Endothelial cell of umbilical vein (primary cell): ENCODE results near the gene ZBTB21. TPM values are rescaled to one million over a fixed set of nuclear protein-coding genes. Genes with fewer than 3 reads are reported as not detected.

Experiments used
- BruUV-seq: library from RNA; stranded (reverse); fragments of 400-500 nt; replicated peaks from 2 replicates; lab custom pipeline; 2021; lab: Mats Ljungman, UMichigan
- CTCF ChIA-PET: fragments of 300-600, 350-600 bp; sonication (Branson Sonifier 250); formaldehyde crosslinking; loops from one replicate; lab custom pipeline; 2021; ENCODE audit warnings: antibody characterized with exemption, inconsistent platforms; lab: Charles Lee
- POLR2A ChIA-PET: fragments of 300-600, 350-600 bp; sonication (Branson Sonifier 250); formaldehyde crosslinking; loops from one replicate; lab custom pipeline; 2021; ENCODE audit warnings: antibody characterized with exemption, inconsistent platforms; lab: Charles Lee
- DNase-seq: peaks from one replicate; pipeline ENCODE4 v3.0.0-alpha.2; 2011; ENCODE audit warnings: low read depth, low spot score
- FAIRE-seq: peaks from 2 replicates; lab custom pipeline; 2011; peaks lifted over from hg19 to GRCh38; lab: Jason Lieb, UNC
- H2AFZ ChIP-seq: 2 replicates; pipeline ENCODE4 v1.6.0; 2012; ENCODE audit warnings: low read depth, low read length, control low read depth, inconsistent platforms
- H3K27ac ChIP-seq: 2 replicates; pipeline ENCODE4 v1.5.1; 2011; ENCODE audit warnings: low read depth, mild to moderate bottlenecking, control low read depth, low read length, moderate library complexity; ENCODE audit not compliant: insufficient read depth
- H3K27me3 ChIP-seq, 2 experiments: 2 replicates each; pipeline versions ENCODE4 v1.6.0 to v1.6.1; 2011; ENCODE audit warnings: low read length in 2 of 2, mixed read lengths in 1 of 2; ENCODE audit not compliant: control insufficient read depth in 2 of 2, insufficient read depth in 2 of 2
- H3K36me3 ChIP-seq, 2 experiments: 2 replicates in 1 of 2; 3 replicates in 1 of 2; pipeline ENCODE4 v1.5.1; 2011; ENCODE audit warnings: low read length in 2 of 2, mild to moderate bottlenecking in 1 of 2, moderate library complexity in 1 of 2; ENCODE audit not compliant: control insufficient read depth in 2 of 2, insufficient read depth in 2 of 2; ENCODE audit errors: extremely low read depth in 1 of 2
- H3K4me1 ChIP-seq: 3 replicates; pipeline ENCODE4 v1.5.1; 2011; ENCODE audit warnings: mild to moderate bottlenecking, low read length; ENCODE audit not compliant: control insufficient read depth, insufficient read depth; ENCODE audit errors: extremely low read depth
- H3K4me2 ChIP-seq: 2 replicates; pipeline ENCODE4 v1.6.1; 2011; ENCODE audit warnings: low read length, control low read depth, mixed read lengths; ENCODE audit not compliant: insufficient read depth
- H3K4me3 ChIP-seq, 3 experiments: fragments of 200-600 bp in 1 of 3; sonication (generic), shearing (Covaris generic) in 1 of 3; replicated peaks in 1 of 3; 2 replicates each; pipeline ENCODE4 v1.5.1; 2011 to 2016; ENCODE audit warnings: control low read depth in 3 of 3, low read length in 3 of 3, mild to moderate bottlenecking in 2 of 3, inconsistent platforms in 1 of 3, low read depth in 1 of 3, moderate library complexity in 1 of 3; ENCODE audit not compliant: insufficient read depth in 1 of 3
- H3K79me2 ChIP-seq: 2 replicates; pipeline ENCODE4 v1.6.0; 2012; ENCODE audit warnings: low read length, inconsistent platforms; ENCODE audit not compliant: control insufficient read depth, insufficient read depth
- H3K9ac ChIP-seq: replicated peaks from 2 replicates; pipeline ENCODE3; 2011; ENCODE audit warnings: low read length, control low read depth; ENCODE audit not compliant: insufficient read depth; ENCODE audit errors: extremely low read depth
- H3K9me1 ChIP-seq: replicated peaks from 3 replicates; pipeline ENCODE4 v1.6.0; 2011; ENCODE audit warnings: mild to moderate bottlenecking, low read length; ENCODE audit not compliant: control insufficient read depth, insufficient read depth; ENCODE audit errors: extremely low read depth
- H3K9me3 ChIP-seq: replicated peaks from 2 replicates; pipeline ENCODE4 v1.5.1; 2012; ENCODE audit warnings: low read length, inconsistent platforms; ENCODE audit not compliant: control insufficient read depth, insufficient read depth
- H4K20me1 ChIP-seq: replicated peaks from 2 replicates; pipeline ENCODE3; 2011; ENCODE audit warnings: mild to moderate bottlenecking, low read length; ENCODE audit not compliant: control insufficient read depth, insufficient read depth; ENCODE audit errors: extremely low read depth
- POLR2A ChIP-seq: IDR thresholded peaks from 2 replicates; pipeline ENCODE4 v1.6.1; 2012; ENCODE audit warnings: low read depth, mild to moderate bottlenecking, control low read depth, low read length
- dilution Hi-C: fragments of 300-500 bp; cut with MboI; formaldehyde crosslinking; loops from one replicate; pipeline ENCODE4 v1.15.0; 2019; ENCODE audit warnings: low sequenced_read_pairs; ENCODE audit not compliant: extremely low pct_ligation_motif_present
- intact Hi-C: fragments of 100-400 bp; cut with micrococcal nuclease; formaldehyde crosslinking; loops from one replicate; pipeline ENCODE4 v1.10.0; 2022
- polyA plus RNA-seq, 4 experiments: library from polyadenylated mRNA; depleted of rRNA in 3 of 4; stranded (reverse) in 3 of 4; unstranded in 1 of 4; fragments of >200 nt; gene quantifications; 2 replicates each; pipeline versions ENCODE4 v1.2.1 to v1.2.3, GENCODE V29; 2011 to 2012; ENCODE audit warnings: missing spikeins in 1 of 4
- total RNA-seq: library from RNA; stranded (reverse); gene quantifications from 2 replicates; pipeline ENCODE4 v1.2.3, GENCODE V29; 2021
- TF ChIP-seq, protein P1 (sequence below), 2 donors: IDR thresholded peaks; 1 replicate in 1 of 2; 2 replicates in 1 of 2; pipeline ENCODE4 v1.5.1; 2011; ENCODE audit warnings: low read length in 2 of 2, mild to moderate bottlenecking in 2 of 2, moderate library complexity in 2 of 2, control low read depth in 1 of 2, inconsistent platforms in 1 of 2, low read depth in 1 of 2; ENCODE audit not compliant: insufficient read depth in 1 of 2; ENCODE audit errors: extremely low read depth in 1 of 2

Gene ZBTB21
- total and polyA plus RNA-seq, 2 donors (not counting 3 experiments of a cell fraction or from before 2014, with no cell fraction given), result 2.8 to 12.4 TPM

DNA sequence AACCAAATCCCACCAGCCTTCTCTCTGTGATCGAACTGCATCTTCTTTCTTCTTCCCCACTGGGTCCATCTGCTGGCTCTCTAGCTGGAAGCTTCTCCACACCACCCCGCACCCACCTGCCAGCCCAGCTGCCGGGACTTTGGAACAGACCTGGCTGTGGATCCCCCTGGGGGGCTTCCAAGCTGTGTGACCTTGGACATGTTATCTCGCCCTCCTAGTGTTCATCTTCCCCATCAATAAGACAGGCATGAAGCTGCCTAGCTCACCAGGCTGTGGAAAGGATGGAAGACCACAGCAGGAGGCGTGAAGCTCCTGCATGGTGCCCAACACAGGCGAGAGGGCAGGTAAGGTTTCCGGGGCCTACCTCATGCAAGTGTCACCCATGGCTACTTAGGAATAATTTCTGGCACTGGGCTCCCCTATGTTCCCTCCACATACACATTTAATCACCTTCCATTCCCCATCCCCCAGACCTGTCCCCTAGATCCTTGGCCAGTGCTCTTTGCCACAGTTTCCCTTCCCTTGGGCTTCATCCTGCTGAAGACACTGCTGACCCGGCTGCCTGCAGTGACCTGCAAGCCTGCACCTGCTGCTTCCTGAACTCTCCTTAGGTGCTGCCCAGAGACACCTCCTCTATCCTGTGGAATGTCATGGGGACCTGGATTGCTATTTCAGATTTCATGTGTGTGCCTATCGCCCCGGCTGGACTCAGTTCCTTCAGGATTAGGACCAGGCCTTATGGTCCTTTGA lies 43.1 kb downstream of the ZBTB21 start:
- FAIRE-seq, result no peak

More for the DNA sequence above, 43.1 kb downstream of the ZBTB21 start:
- Histone ChIP-seq H3K27me3 (no peaks in the 10 kb centered on the region), H3K9me3 (no peaks in the 10 kb centered on the region), H3K4me3 (no peak overlapping the region), H3K27ac (no peak overlapping the region), H3K79me2 (no peaks in the 10 kb centered on the region), H3K36me3 (no peaks in the 10 kb centered on the region), H3K4me1 (peaks cover 2% of the 10 kb centered on the region), H3K9ac (no peak overlapping the region), H2AFZ (no peak overlapping the region), H4K20me1 (no peaks in the 10 kb centered on the region), H3K9me1 (no peaks in the 10 kb centered on the region), H3K4me2 (no peak overlapping the region)
- dilution Hi-C loops (no loop called here), intact Hi-C loops (no loop called here)
- POLR2A ChIA-PET, result no interaction called here
- BruUV-seq, result no TSS peak
- CTCF ChIA-PET, result interaction anchor here (1.0 kb wide), 2 partner anchors 33 to 151 kb away, joined by 3 read pairs; no protein-coding TSS in a partner anchor
- TF ChIP-seq, protein P1, sequence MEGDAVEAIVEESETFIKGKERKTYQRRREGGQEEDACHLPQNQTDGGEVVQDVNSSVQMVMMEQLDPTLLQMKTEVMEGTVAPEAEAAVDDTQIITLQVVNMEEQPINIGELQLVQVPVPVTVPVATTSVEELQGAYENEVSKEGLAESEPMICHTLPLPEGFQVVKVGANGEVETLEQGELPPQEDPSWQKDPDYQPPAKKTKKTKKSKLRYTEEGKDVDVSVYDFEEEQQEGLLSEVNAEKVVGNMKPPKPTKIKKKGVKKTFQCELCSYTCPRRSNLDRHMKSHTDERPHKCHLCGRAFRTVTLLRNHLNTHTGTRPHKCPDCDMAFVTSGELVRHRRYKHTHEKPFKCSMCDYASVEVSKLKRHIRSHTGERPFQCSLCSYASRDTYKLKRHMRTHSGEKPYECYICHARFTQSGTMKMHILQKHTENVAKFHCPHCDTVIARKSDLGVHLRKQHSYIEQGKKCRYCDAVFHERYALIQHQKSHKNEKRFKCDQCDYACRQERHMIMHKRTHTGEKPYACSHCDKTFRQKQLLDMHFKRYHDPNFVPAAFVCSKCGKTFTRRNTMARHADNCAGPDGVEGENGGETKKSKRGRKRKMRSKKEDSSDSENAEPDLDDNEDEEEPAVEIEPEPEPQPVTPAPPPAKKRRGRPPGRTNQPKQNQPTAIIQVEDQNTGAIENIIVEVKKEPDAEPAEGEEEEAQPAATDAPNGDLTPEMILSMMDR (IDR thresholded peaks at IDR 0.05; ENCODE audit: extremely low read depth in 1 of 2, insufficient read depth in 1 of 2, low read depth in 1 of 2, low read length in 2 of 2), result no peak
- TF ChIP-seq POLR2A, result no peak
- no peak for DNase-seq
